ENCODE data around the gene ALKAL2. TPM values are rescaled to one million over a fixed set of nuclear protein-coding genes. Genes with fewer than 3 reads are reported as not detected.

ALKAL2 gene
- not detected in 5 replicates for total RNA-seq (2022; extraction: Qiagen RNA extraction)

GRCh38 chr2:287911-288757, at the start of gene ALKAL2:
ALKAL2 (minus strand) TSS chr2:288091; CDS start chr2:287835, 256 bp downstream.

GRCh38 chr2:264493-265468, 23.1 kb downstream of the ALKAL2 start, which contains the start of gene ACP1:
ACP1 (plus strand) TSS chr2:264947; CDS start chr2:264965, 18 bp downstream.

GRCh38 chr2:263774-264492, 24.0 kb downstream of the ALKAL2 start, which contains the start of gene SH3YL1:
SH3YL1 (minus strand) TSS chr2:264032; CDS start chr2:263984, 48 bp downstream.

Other genes with a start within 250 kb of the ALKAL2 start
- gene FAM110C, start 241.6 kb downstream of the ALKAL2 start, total RNA-seq (2022; extraction: Qiagen RNA extraction), result 0.05 to 0.42 TPM (median 0.17 TPM) in 5 replicates
- 7.4 to 9.8 TPM (median 8.7 TPM) in 5 replicates for gene SH3YL1, start 24.1 kb downstream of the ALKAL2 start, total RNA-seq (2022; extraction: Qiagen RNA extraction)
- 186 to 243 TPM (median 192 TPM) in 5 replicates for gene ACP1, start 23.1 kb downstream of the ALKAL2 start, total RNA-seq (2022; extraction: Qiagen RNA extraction)